ENCODE results near the gene GOSR1.

The GOSR1 gene

GRCh38 chr17:30468465-30468864 is 8.7 kb upstream of the GOSR1 start:
- peaks cover 38% of the 10 kb centered on the region for H3K36me3 ChIP-seq
- no peak overlapping the region for H3K27ac ChIP-seq
- H3K4me3 ChIP-seq (ENCODE audit: low read depth in 1 of 2, low read length in 1 of 2) = no peak overlapping the region
- no peaks in the 10 kb centered on the region for H3K9me3 ChIP-seq
- no peaks in the 10 kb centered on the region for H3K4me1 ChIP-seq (ENCODE audit: control insufficient read depth in 1 of 2, insufficient read depth in 1 of 2, low read depth in 1 of 2, low read length in 1 of 2)
- no peak for TF ChIP-seq CTCF (IDR thresholded peaks at IDR 0.05)
- peaks cover 16% of the 10 kb centered on the region for H3K27me3 ChIP-seq

DNA sequence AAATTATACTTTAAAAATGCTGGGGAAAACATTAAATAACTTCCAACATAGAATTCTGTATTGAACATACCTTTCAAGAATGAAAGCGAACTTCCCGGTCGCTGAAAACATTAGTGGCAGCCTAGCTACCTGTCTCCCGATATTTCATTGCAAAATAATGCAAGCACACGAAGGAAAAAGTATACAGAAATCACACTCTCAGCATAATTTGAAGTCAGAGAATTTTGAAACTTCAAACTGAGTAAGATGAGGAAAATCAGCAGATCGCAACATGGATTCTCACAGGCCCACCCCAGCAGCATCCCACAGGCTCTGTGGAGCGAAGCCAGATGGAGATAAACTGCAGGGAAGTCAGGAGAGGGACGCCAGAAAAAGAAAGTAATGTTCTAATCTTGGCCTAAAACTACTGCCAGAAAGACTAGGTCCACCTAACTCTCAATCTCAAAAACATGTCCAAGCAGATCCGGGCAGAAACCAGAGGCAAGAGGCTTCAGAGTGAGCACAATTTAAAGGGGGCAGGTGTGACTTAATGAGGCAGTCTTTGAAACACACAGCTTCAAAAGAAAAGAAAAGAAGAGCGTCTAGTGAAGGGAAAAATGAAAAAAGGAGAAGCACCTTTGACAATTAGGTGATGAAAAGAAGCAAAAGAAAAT is 4.8 kb upstream of the GOSR1 start:
- no peak for TF ChIP-seq CTCF (IDR thresholded peaks at IDR 0.05)
- Histone ChIP-seq H3K9me3 (no peaks in the 10 kb centered on the region), H3K27me3 (peaks cover 17% of the 10 kb centered on the region), H3K4me1 (ENCODE audit: control insufficient read depth in 1 of 2, insufficient read depth in 1 of 2, low read depth in 1 of 2, low read length in 1 of 2) (peaks cover 6% of the 10 kb centered on the region in 2 experiments), H3K4me3 (ENCODE audit: low read depth in 1 of 2, low read length in 1 of 2) (no peak overlapping the region), H3K36me3 (peaks cover 2% of the 10 kb centered on the region), H3K27ac (no peak overlapping the region)

DNA sequence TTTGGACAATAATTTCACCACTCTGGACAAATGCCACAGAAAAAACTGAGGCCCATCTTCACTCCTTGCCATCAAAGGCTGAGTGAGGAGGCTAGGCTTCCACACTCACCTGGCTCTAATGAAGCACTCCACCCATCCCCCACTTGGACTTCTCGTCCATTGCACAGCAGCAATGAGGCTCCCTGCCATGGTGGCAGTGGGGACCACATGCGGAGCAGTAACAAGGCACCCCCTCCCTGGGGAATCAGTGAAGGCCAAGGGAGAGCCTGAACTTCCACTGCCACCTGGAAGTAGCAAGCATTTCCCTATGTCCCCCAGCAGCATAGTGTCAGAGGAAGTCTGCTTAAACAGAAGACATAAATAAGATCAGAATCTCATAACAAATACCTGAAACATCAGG is 2.0 kb upstream of the GOSR1 start:
- peaks cover 17% of the 10 kb centered on the region for H3K27me3 ChIP-seq
- H3K9me3 ChIP-seq = no peaks in the 10 kb centered on the region
- peaks cover 10% of the 10 kb centered on the region for H3K36me3 ChIP-seq
- H3K4me1 ChIP-seq (ENCODE audit: control insufficient read depth in 1 of 2, insufficient read depth in 1 of 2, low read depth in 1 of 2, low read length in 1 of 2) = peaks cover 12 to 15% of the 10 kb centered on the region in 2 experiments
- TF ChIP-seq CTCF (IDR thresholded peaks at IDR 0.05) = no peak
- no peak overlapping the region for H3K27ac ChIP-seq
- H3K4me3 ChIP-seq (ENCODE audit: low read depth in 1 of 2, low read length in 1 of 2) = no peak overlapping the region

DNA sequence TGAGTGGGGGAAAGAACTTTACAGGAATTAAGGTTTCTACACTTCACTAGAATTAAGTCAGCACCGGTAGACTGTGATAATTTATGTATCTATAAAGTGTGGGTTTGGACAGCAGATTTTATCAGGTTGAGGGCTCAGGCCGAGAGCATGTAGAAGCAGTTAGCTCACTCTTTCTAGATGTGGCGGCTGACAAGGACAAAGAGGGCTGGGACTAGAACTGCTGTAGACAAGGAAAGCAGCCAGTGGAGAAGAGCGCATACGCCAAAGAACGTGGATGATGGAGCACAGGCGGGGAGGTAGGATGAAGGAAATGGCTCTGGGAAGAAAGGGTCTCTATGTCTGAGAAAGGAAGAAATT is 504 bp upstream of the GOSR1 start:
- peaks cover 12% of the 10 kb centered on the region for H3K27me3 ChIP-seq
- peak overlapping the region; percentile 91 for H3K27ac ChIP-seq
- no peak for TF ChIP-seq CTCF (IDR thresholded peaks at IDR 0.05)
- H3K36me3 ChIP-seq = peaks cover 20% of the 10 kb centered on the region
- H3K9me3 ChIP-seq = no peaks in the 10 kb centered on the region
- peak overlapping the region in 1 of 2 experiments; percentile 88 for H3K4me3 ChIP-seq (ENCODE audit: low read depth in 1 of 2, low read length in 1 of 2)
- H3K4me1 ChIP-seq (ENCODE audit: control insufficient read depth in 1 of 2, insufficient read depth in 1 of 2, low read depth in 1 of 2, low read length in 1 of 2) = peaks cover 12 to 15% of the 10 kb centered on the region in 2 experiments

GRCh38 chr17:30477774-30478115 is 537 bp downstream of the GOSR1 start:
- TF ChIP-seq CTCF (IDR thresholded peaks at IDR 0.05) = no peak
- peaks cover 4% of the 10 kb centered on the region for H3K27me3 ChIP-seq
- peak overlapping the region; percentile 88 to 90 for H3K4me3 ChIP-seq (ENCODE audit: low read depth in 1 of 2, low read length in 1 of 2)
- H3K27ac ChIP-seq = peak overlapping the region; percentile 91
- no peaks in the 10 kb centered on the region for H3K9me3 ChIP-seq
- H3K4me1 ChIP-seq (ENCODE audit: control insufficient read depth in 1 of 2, insufficient read depth in 1 of 2, low read depth in 1 of 2, low read length in 1 of 2) = peaks cover 12 to 15% of the 10 kb centered on the region in 2 experiments
- H3K36me3 ChIP-seq = peaks cover 31% of the 10 kb centered on the region

All from neutrophil (primary cell).